Activated CD8-positive, alpha-beta T cell treated with anti-CD3 and anti-CD28 coated beads for 36 hours (primary cell): ENCODE data around the gene COL8A1. TPM values are rescaled to one million over a fixed set of nuclear protein-coding genes. Genes with fewer than 3 reads are reported as not detected.

Experiments
- ATAC-seq: fragments of 200-7000 bp; cut with Tn5 transposase; one replicate; pipeline ENCODE4 v1.10.0; 2021; ENCODE audit warnings: mild to moderate bottlenecking, moderate library complexity
- CTCF ChIA-PET: fragments of 350-600 bp; sonication (Branson Sonifier 250); formaldehyde crosslinking; loops from one replicate; lab custom pipeline; 2021; ENCODE audit warnings: antibody characterized with exemption; lab: Charles Lee
- POLR2A ChIA-PET: fragments of 350-600 bp; sonication (Branson Sonifier 250); formaldehyde crosslinking; loops from one replicate; lab custom pipeline; 2021; ENCODE audit warnings: antibody characterized with exemption; lab: Charles Lee
- DNase-seq: peaks from one replicate; pipeline ENCODE4 v3.0.0-alpha.2; 2020
- H3K27ac Mint-ChIP-seq: one replicate; pipeline ENCODE4 v1.8.0; 2021; ENCODE audit warnings: mild to moderate bottlenecking, mixed read lengths
- H3K27me3 Mint-ChIP-seq: one replicate; pipeline ENCODE4 v1.8.0; 2021; ENCODE audit warnings: mixed read lengths
- H3K36me3 Mint-ChIP-seq: one replicate; pipeline ENCODE4 v1.8.0; 2021; ENCODE audit warnings: low read depth, mixed read lengths
- H3K4me1 Mint-ChIP-seq: one replicate; pipeline ENCODE4 v1.8.0; 2021; ENCODE audit warnings: low read depth, mixed read lengths
- H3K4me3 Mint-ChIP-seq: one replicate; pipeline ENCODE4 v1.8.0; 2021; ENCODE audit warnings: mild to moderate bottlenecking, moderate library complexity, mixed read lengths
- H3K9me3 Mint-ChIP-seq: one replicate; pipeline ENCODE4 v1.8.0; 2021; ENCODE audit warnings: mixed read lengths
- intact Hi-C: fragments of 100-400 bp; cut with micrococcal nuclease; formaldehyde crosslinking; loops from one replicate; pipeline ENCODE4 v1.10.0; 2022
- total RNA-seq, 2 experiments: library from RNA; stranded (reverse); gene quantifications; one replicate each; pipeline ENCODE4 v1.2.3, GENCODE V29; 2021
- TF ChIP-seq, protein P1 (sequence below): fragments of 200-600 bp; IDR thresholded peaks from one replicate; pipeline ENCODE4 v1.8.0; 2022; ENCODE audit warnings: antibody characterized with exemption, mild to moderate bottlenecking

COL8A1 gene
- total RNA-seq, 2 experiments from 2014 or later: not detected

DNA sequence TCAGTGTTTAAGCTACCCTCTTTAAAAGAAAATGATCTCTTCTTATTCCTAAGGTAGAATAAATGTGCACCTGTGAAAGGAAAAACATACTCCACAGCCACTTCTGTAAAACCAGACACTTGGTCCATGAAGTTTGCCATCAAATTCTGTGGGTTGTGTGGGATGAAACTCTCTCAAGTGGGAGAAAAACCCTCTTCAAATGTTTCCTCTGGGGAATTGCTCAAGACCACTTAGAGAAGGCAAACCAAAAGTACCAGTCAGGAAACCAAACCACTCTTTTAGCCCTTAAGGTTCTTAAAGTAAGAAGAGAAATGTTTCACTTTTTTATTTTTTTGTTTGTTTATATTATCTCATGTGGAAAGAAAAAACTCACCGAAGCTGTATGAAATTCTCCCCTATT lies 1.2 kb downstream of the COL8A1 start:
- ChIA-PET POLR2A (no interaction called here), CTCF (no interaction called here)
- Mint-ChIP-seq H3K4me3 (no peak overlapping the region), H3K4me1 (peaks cover 15% of the 10 kb centered on the region), H3K27ac (no peak overlapping the region), H3K36me3 (peaks cover 2% of the 10 kb centered on the region), H3K9me3 (no peaks in the 10 kb centered on the region), H3K27me3 (peaks cover 51% of the 10 kb centered on the region)
- TF ChIP-seq, protein P1, sequence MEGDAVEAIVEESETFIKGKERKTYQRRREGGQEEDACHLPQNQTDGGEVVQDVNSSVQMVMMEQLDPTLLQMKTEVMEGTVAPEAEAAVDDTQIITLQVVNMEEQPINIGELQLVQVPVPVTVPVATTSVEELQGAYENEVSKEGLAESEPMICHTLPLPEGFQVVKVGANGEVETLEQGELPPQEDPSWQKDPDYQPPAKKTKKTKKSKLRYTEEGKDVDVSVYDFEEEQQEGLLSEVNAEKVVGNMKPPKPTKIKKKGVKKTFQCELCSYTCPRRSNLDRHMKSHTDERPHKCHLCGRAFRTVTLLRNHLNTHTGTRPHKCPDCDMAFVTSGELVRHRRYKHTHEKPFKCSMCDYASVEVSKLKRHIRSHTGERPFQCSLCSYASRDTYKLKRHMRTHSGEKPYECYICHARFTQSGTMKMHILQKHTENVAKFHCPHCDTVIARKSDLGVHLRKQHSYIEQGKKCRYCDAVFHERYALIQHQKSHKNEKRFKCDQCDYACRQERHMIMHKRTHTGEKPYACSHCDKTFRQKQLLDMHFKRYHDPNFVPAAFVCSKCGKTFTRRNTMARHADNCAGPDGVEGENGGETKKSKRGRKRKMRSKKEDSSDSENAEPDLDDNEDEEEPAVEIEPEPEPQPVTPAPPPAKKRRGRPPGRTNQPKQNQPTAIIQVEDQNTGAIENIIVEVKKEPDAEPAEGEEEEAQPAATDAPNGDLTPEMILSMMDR: no peak
- intact Hi-C loops: no loop called here
- DNase-seq: no peak
- no peak for ATAC-seq

DNA sequence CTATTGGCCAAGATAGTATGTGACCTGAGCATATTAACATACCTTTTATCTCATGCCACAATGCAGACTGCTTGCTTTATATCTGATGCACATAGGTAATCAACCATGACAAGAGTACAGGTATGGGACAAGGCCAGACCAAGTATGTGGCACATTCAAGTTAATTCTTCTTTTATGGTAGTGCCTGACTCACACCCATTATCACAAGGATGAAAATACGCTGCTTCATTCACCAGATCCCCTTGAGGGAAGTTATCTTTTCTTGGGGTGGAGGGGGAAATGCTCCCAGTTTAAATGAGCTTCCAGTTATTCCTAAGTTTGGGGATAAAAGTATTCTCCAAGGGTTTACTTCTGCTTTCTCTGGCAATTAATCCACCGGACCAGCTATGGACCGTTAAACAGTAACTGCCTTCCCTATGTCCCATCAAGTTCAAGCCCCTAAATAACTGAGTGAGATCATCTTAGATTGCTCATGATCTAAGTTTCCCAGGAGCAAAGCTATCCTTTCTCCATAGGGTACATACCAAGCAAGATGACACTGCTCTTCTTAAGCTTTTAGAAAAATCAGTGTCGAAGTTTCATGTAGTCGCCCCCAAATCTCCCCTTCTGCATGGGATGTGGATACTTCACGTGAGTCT lies 1.9 kb downstream of the COL8A1 start:
- H3K4me1 Mint-ChIP-seq: peaks cover 15% of the 10 kb centered on the region
- TF ChIP-seq, protein P1: no peak
- ATAC-seq: no peak
- no peak overlapping the region for H3K4me3 Mint-ChIP-seq
- H3K9me3 Mint-ChIP-seq: no peaks in the 10 kb centered on the region
- H3K36me3 Mint-ChIP-seq: peaks cover 2% of the 10 kb centered on the region
- peaks cover 47% of the 10 kb centered on the region for H3K27me3 Mint-ChIP-seq
- DNase-seq: no peak
- CTCF ChIA-PET: no interaction called here
- no peak overlapping the region for H3K27ac Mint-ChIP-seq
- POLR2A ChIA-PET: no interaction called here
- intact Hi-C loops: no loop called here

DNA sequence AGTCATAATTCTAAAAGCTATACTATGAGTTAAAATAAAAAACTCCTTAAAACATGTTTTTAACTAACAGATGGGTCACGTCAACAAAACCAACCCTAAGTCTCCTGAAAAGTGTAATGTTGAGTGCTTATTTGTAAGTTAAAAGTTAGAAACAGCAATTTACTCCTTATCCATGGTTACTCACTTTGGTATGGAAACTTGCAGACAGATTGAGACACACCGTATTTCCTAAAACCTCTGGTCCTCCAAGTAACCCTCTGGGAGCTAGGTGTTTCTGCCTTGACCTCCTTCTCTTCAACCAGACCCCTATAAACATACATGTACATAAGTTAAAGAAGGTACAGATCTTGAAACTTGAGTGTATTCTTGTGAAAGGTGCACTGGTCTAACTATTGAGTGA lies 3.1 kb downstream of the COL8A1 start:
- ATAC-seq (no peak), DNase-seq (no peak)
- TF ChIP-seq, protein P1: no peak
- POLR2A ChIA-PET: interaction anchor here (0.5 kb wide), 1 partner anchor 192 kb away, joined by 3 read pairs; no protein-coding TSS in a partner anchor
- intact Hi-C loops: no loop called here
- peaks cover 2% of the 10 kb centered on the region for H3K36me3 Mint-ChIP-seq
- CTCF ChIA-PET: no interaction called here
- H3K27me3 Mint-ChIP-seq: peaks cover 42% of the 10 kb centered on the region
- H3K27ac Mint-ChIP-seq: no peak overlapping the region
- no peaks in the 10 kb centered on the region for H3K9me3 Mint-ChIP-seq
- peaks cover 15% of the 10 kb centered on the region for H3K4me1 Mint-ChIP-seq
- H3K4me3 Mint-ChIP-seq: no peak overlapping the region

DNA sequence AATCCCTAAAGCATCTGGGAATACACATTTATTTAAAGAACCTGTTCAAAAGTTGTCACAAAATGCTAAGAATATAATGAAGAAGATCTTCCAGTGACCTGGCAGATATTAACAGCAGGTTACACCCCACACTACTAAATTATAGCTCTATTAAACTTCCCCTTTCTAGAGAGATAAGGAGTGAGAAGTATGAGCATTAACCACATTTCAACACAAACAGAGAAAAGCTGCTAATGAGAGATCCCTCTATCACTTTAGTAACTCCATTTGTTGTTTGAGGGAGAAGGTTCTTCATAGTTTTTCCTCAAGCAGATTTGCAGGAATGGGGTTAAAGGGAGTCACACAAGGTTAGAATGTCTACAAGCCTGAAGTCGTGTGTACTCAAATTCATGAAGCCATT lies 3.6 kb downstream of the COL8A1 start:
- no peak for ATAC-seq
- TF ChIP-seq, protein P1: no peak
- H3K4me1 Mint-ChIP-seq: peaks cover 15% of the 10 kb centered on the region
- CTCF ChIA-PET: interaction anchor here (1.5 to 1.6 kb wide), 2 partner anchors 15 to 112 kb away, joined by 3 read pairs; no protein-coding TSS in a partner anchor
- peaks cover 38% of the 10 kb centered on the region for H3K27me3 Mint-ChIP-seq
- H3K36me3 Mint-ChIP-seq: peaks cover 2% of the 10 kb centered on the region
- intact Hi-C loops: no loop called here
- H3K27ac Mint-ChIP-seq: no peak overlapping the region
- no peak for DNase-seq
- no peak overlapping the region for H3K4me3 Mint-ChIP-seq
- H3K9me3 Mint-ChIP-seq: no peaks in the 10 kb centered on the region
- POLR2A ChIA-PET: interaction anchor here (0.5 kb wide), 1 partner anchor 192 kb away, joined by 3 read pairs; no protein-coding TSS in a partner anchor

GRCh38 chr3:99644017-99644416 lies 5.6 kb downstream of the COL8A1 start:
- H3K4me1 Mint-ChIP-seq: no peaks in the 10 kb centered on the region

More at GRCh38 chr3:99644017-99644416, 5.6 kb downstream of the COL8A1 start:
- TF ChIP-seq, protein P1: no peak
- intact Hi-C loops: no loop called here
- Mint-ChIP-seq H3K36me3 (no peaks in the 10 kb centered on the region), H3K27me3 (peaks cover 22% of the 10 kb centered on the region), H3K4me3 (no peak overlapping the region), H3K27ac (no peak overlapping the region), H3K9me3 (no peaks in the 10 kb centered on the region)
- ChIA-PET CTCF (interaction anchor here (0.5 to 1.5 kb wide), 2 partner anchors 7 to 11 kb away, joined by 3 to 7 read pairs; no protein-coding TSS in a partner anchor), POLR2A (no interaction called here)
- ATAC-seq (no peak), DNase-seq (no peak)
